Bronchial epithelial cell (primary cell): Measurements from ENCODE around the gene PLEKHD1. TPM values are rescaled to one million over a fixed set of nuclear protein-coding genes. Genes with fewer than 3 reads are reported as not detected.
A peak's percentile ranks its signal among the peaks of the same experiment; 100 is the strongest.

Source experiments
- DNase-seq: peaks from one replicate; pipeline ENCODE4 v3.0.0-alpha.2; 2010; ENCODE audit warnings: low read depth
- FAIRE-seq: peaks from 2 replicates; lab custom pipeline; 2011; peaks lifted over from hg19 to GRCh38; lab: Jason Lieb, UNC
- H3K27me3 ChIP-seq: 2 replicates; pipeline ENCODE4 v1.5.1; 2011; ENCODE audit warnings: low read length; ENCODE audit not compliant: control insufficient read depth, insufficient read depth
- H3K36me3 ChIP-seq: 2 replicates; pipeline ENCODE4 v1.5.1; 2011; ENCODE audit warnings: low read length; ENCODE audit not compliant: control insufficient read depth, insufficient read depth
- H3K4me3 ChIP-seq: 2 replicates; pipeline ENCODE4 v1.5.1; 2011; ENCODE audit warnings: mild to moderate bottlenecking, low read depth, low read length, control low read depth
- CTCF ChIP-seq: IDR thresholded peaks from 2 replicates; pipeline ENCODE4 v1.5.1; 2011; ENCODE audit warnings: mild to moderate bottlenecking, moderate library complexity, low read length, control low read depth, inconsistent platforms; ENCODE audit not compliant: insufficient read depth, severe bottlenecking
- total RNA-seq: library from RNA; depleted of rRNA; stranded (reverse); fragments of >200 nt; gene quantifications from 2 replicates; pipeline ENCODE4 v1.2.1, GENCODE V29; 2014

The PLEKHD1 gene
- total RNA-seq, 1 donor from 2014 or later = 0.26 TPM

GRCh38 chr14:69531135-69531534, 46.6 kb downstream of the PLEKHD1 start:
- no peak for TF ChIP-seq CTCF
- H3K4me3 ChIP-seq = no peak overlapping the region
- peaks cover 3% of the 10 kb centered on the region for H3K27me3 ChIP-seq
- FAIRE-seq = no peak
- DNase-seq = no peak
- no peaks in the 10 kb centered on the region for H3K36me3 ChIP-seq

- H3K36me3 ChIP-seq = no peaks in the 10 kb centered on the region
- DNase-seq (peak; percentile 54), FAIRE-seq (no peak)
- no peak for TF ChIP-seq CTCF
- no peak overlapping the region for H3K4me3 ChIP-seq
- peaks cover 3% of the 10 kb centered on the region for H3K27me3 ChIP-seq
These were observed 48.2 kb downstream of the PLEKHD1 start for GRCh38 chr14:69532561-69533340.

- DNase-seq (peak; percentile 51), FAIRE-seq (no peak)
- H3K36me3 ChIP-seq = no peaks in the 10 kb centered on the region
- TF ChIP-seq CTCF = peak; percentile 86
- H3K27me3 ChIP-seq = peaks cover 1% of the 10 kb centered on the region
- no peak overlapping the region for H3K4me3 ChIP-seq
These were observed 50.8 kb downstream of the PLEKHD1 start for GRCh38 chr14:69535230-69535848.

GRCh38 chr14:69536971-69537370, 52.4 kb downstream of the PLEKHD1 start:
- peaks cover 1% of the 10 kb centered on the region for H3K27me3 ChIP-seq
- TF ChIP-seq CTCF = no peak
- H3K4me3 ChIP-seq = no peak overlapping the region
- FAIRE-seq (no peak), DNase-seq (no peak)
- no peaks in the 10 kb centered on the region for H3K36me3 ChIP-seq

GRCh38 chr14:69537900-69538299, 53.4 kb downstream of the PLEKHD1 start:
- no peak overlapping the region for H3K4me3 ChIP-seq
- DNase-seq (peak; percentile 10), FAIRE-seq (no peak)
- H3K36me3 ChIP-seq = no peaks in the 10 kb centered on the region
- TF ChIP-seq CTCF = no peak
- H3K27me3 ChIP-seq = peaks cover 1% of the 10 kb centered on the region
